ENCODE data around the gene RHOBTB1.

The RHOBTB1 gene

GRCh38 chr10:60863796-60864195 is 80.2 kb downstream of the RHOBTB1 start:
- TF ChIP-seq SIN3A (IDR thresholded peaks at IDR 0.05; ENCODE audit: borderline replicate concordance, insufficient read depth, low read length) (no peak), REST (IDR thresholded peaks at IDR 0.05; ENCODE audit: insufficient read depth in 1 of 2, low read depth in 2 of 2, low read length in 2 of 2) (no peak), TAF1 (IDR thresholded peaks at IDR 0.05; ENCODE audit: borderline replicate concordance, insufficient read depth, low read length) (no peak), POLR2AphosphoS5 (IDR thresholded peaks at IDR 0.05; ENCODE audit: low read depth, low read length) (no peak), FOXP2 (optimal IDR thresholded peaks at IDR 0.05; ENCODE audit: borderline replicate concordance, extremely low read depth, extremely low read length, insufficient read depth) (no peak)

GRCh38 chr10:60862517-60862916 is 81.5 kb downstream of the RHOBTB1 start:
- no peak for TF ChIP-seq TAF1 (IDR thresholded peaks at IDR 0.05; ENCODE audit: borderline replicate concordance, insufficient read depth, low read length)
- TF ChIP-seq FOXP2 (optimal IDR thresholded peaks at IDR 0.05; ENCODE audit: borderline replicate concordance, extremely low read depth, extremely low read length, insufficient read depth): no peak
- TF ChIP-seq SIN3A (IDR thresholded peaks at IDR 0.05; ENCODE audit: borderline replicate concordance, insufficient read depth, low read length): no peak
- TF ChIP-seq REST (IDR thresholded peaks at IDR 0.05; ENCODE audit: insufficient read depth in 1 of 2, low read depth in 2 of 2, low read length in 2 of 2): no peak
- TF ChIP-seq POLR2AphosphoS5 (IDR thresholded peaks at IDR 0.05; ENCODE audit: low read depth, low read length): no peak

- TF ChIP-seq SIN3A (IDR thresholded peaks at IDR 0.05; ENCODE audit: borderline replicate concordance, insufficient read depth, low read length): no peak
- no peak for TF ChIP-seq TAF1 (IDR thresholded peaks at IDR 0.05; ENCODE audit: borderline replicate concordance, insufficient read depth, low read length)
- TF ChIP-seq REST (IDR thresholded peaks at IDR 0.05; ENCODE audit: insufficient read depth in 1 of 2, low read depth in 2 of 2, low read length in 2 of 2): no peak
- no peak for TF ChIP-seq POLR2AphosphoS5 (IDR thresholded peaks at IDR 0.05; ENCODE audit: low read depth, low read length)
- no peak for TF ChIP-seq FOXP2 (optimal IDR thresholded peaks at IDR 0.05; ENCODE audit: borderline replicate concordance, extremely low read depth, extremely low read length, insufficient read depth)
These were observed 87.6 kb downstream of the RHOBTB1 start for GRCh38 chr10:60856405-60856804.

GRCh38 chr10:60853637-60854036 is 90.3 kb downstream of the RHOBTB1 start:
- TF ChIP-seq TAF1 (IDR thresholded peaks at IDR 0.05; ENCODE audit: borderline replicate concordance, insufficient read depth, low read length): no peak
- TF ChIP-seq SIN3A (IDR thresholded peaks at IDR 0.05; ENCODE audit: borderline replicate concordance, insufficient read depth, low read length): no peak
- TF ChIP-seq FOXP2 (optimal IDR thresholded peaks at IDR 0.05; ENCODE audit: borderline replicate concordance, extremely low read depth, extremely low read length, insufficient read depth): no peak
- no peak for TF ChIP-seq POLR2AphosphoS5 (IDR thresholded peaks at IDR 0.05; ENCODE audit: low read depth, low read length)
- TF ChIP-seq REST (IDR thresholded peaks at IDR 0.05; ENCODE audit: insufficient read depth in 1 of 2, low read depth in 2 of 2, low read length in 2 of 2): no peak

GRCh38 chr10:60853107-60853506 is 90.9 kb downstream of the RHOBTB1 start:
- TF ChIP-seq REST (IDR thresholded peaks at IDR 0.05; ENCODE audit: insufficient read depth in 1 of 2, low read depth in 2 of 2, low read length in 2 of 2) (no peak), SIN3A (IDR thresholded peaks at IDR 0.05; ENCODE audit: borderline replicate concordance, insufficient read depth, low read length) (no peak), FOXP2 (optimal IDR thresholded peaks at IDR 0.05; ENCODE audit: borderline replicate concordance, extremely low read depth, extremely low read length, insufficient read depth) (no peak), TAF1 (IDR thresholded peaks at IDR 0.05; ENCODE audit: borderline replicate concordance, insufficient read depth, low read length) (no peak), POLR2AphosphoS5 (IDR thresholded peaks at IDR 0.05; ENCODE audit: low read depth, low read length) (no peak)
